Measurements from ENCODE around the gene ARFGAP2. TPM values are rescaled to one million over a fixed set of nuclear protein-coding genes. Genes with fewer than 3 reads are reported as not detected.
"Not testable (repeated sequence)": the region's sequence is repeated elsewhere in the genome, so short reads cannot be mapped to it uniquely, and the experiment has no call there.

The ARFGAP2 gene
- total and polyA plus RNA-seq, 2 donors (not counting 3 experiments of a cell fraction or from before 2014, with no cell fraction given), result 78.9 to 108 TPM

- dilution Hi-C loops (cut with MboI; ENCODE audit: extremely low pct_ligation_motif_present, low sequenced_read_pairs), result no loop called here
- H3K4me1 ChIP-seq (ENCODE audit: control insufficient read depth, extremely low read depth, insufficient read depth, low read length), result no peaks in the 10 kb centered on the region
- H3K9me1 ChIP-seq (replicated peaks; ENCODE audit: control insufficient read depth, extremely low read depth, insufficient read depth, low read length), result no peaks in the 10 kb centered on the region
- FAIRE-seq (no peak), DNase-seq (ENCODE audit: low read depth, low spot score) (no peak)
- H3K4me3 ChIP-seq (replicated peaks in 1 of 3; ENCODE audit: insufficient read depth in 1 of 3, low read depth in 1 of 3, low read length in 3 of 3), result no peak overlapping the region
- H2AFZ ChIP-seq (ENCODE audit: low read depth, low read length), result no peak overlapping the region
- H3K4me2 ChIP-seq (ENCODE audit: insufficient read depth, low read length), result no peak overlapping the region
- H3K79me2 ChIP-seq (ENCODE audit: control insufficient read depth, insufficient read depth, low read length), result no peaks in the 10 kb centered on the region
- POLR2A ChIA-PET, result interaction anchor here (0.6 kb wide), 1 partner anchor 14 kb away, joined by 3 read pairs; no protein-coding TSS in a partner anchor
- TF ChIP-seq FOS (IDR thresholded peaks at IDR 0.05; ENCODE audit: borderline replicate concordance, insufficient read depth, low read length), result no peak
- TF ChIP-seq EZH2 (IDR thresholded peaks at IDR 0.05; ENCODE audit: borderline replicate concordance, low read depth, low read length, severe bottlenecking), result no peak
- no peak for TF ChIP-seq MAX (IDR thresholded peaks at IDR 0.05; ENCODE audit: insufficient read depth, insufficient read length)
- no peak for TF ChIP-seq CTCF (IDR thresholded peaks at IDR 0.05; ENCODE audit: extremely low read depth in 1 of 2, insufficient read depth in 1 of 2, low read depth in 1 of 2, low read length in 2 of 2)
- no peak for TF ChIP-seq POLR2A (IDR thresholded peaks at IDR 0.05; ENCODE audit: low read depth, low read length)
- TF ChIP-seq MYC (IDR thresholded peaks at IDR 0.05; ENCODE audit: low read depth, low read length), result no peak
- no peak for TF ChIP-seq POLR2AphosphoS5 (IDR thresholded peaks at IDR 0.05; ENCODE audit: insufficient read depth, low read depth, low read length)
- no peak for TF ChIP-seq JUN (IDR thresholded peaks at IDR 0.05; ENCODE audit: borderline replicate concordance, insufficient read depth, insufficient read length, low read depth)
- no peak for TF ChIP-seq GATA2 (IDR thresholded peaks at IDR 0.05; ENCODE audit: insufficient read depth, insufficient read length, low read depth, low read length)
- H4K20me1 ChIP-seq (replicated peaks; ENCODE audit: control insufficient read depth, extremely low read depth, insufficient read depth, low read length), result no peaks in the 10 kb centered on the region
- peaks cover 0 to 6% of the 10 kb centered on the region in 2 experiments for H3K27me3 ChIP-seq (ENCODE audit: control insufficient read depth in 2 of 2, insufficient read depth in 2 of 2, low read length in 2 of 2)
- BruUV-seq (replicated peaks), result no TSS peak
- H3K9me3 ChIP-seq (replicated peaks; ENCODE audit: control insufficient read depth, insufficient read depth, low read length), result no peaks in the 10 kb centered on the region
- no peaks in the 10 kb centered on the region for H3K36me3 ChIP-seq (ENCODE audit: control insufficient read depth in 2 of 2, extremely low read depth in 1 of 2, insufficient read depth in 2 of 2, low read length in 2 of 2)
- CTCF ChIA-PET, result interaction anchor here (1.0 to 2.5 kb wide), 2 partner anchors 20 to 52 kb away, joined by 3 to 5 read pairs; no protein-coding TSS in a partner anchor
- H3K9ac ChIP-seq (replicated peaks; ENCODE audit: extremely low read depth, insufficient read depth, low read length), result no peak overlapping the region
- intact Hi-C loops (cut with micrococcal nuclease), result no loop called here
- no peak overlapping the region for H3K27ac ChIP-seq (ENCODE audit: insufficient read depth, low read depth, low read length)
Observed at GRCh38 chr11:47207459-47207858, 30.8 kb upstream of the ARFGAP2 start.

- H3K9me1 ChIP-seq (replicated peaks; ENCODE audit: control insufficient read depth, extremely low read depth, insufficient read depth, low read length); intact Hi-C loops (cut with micrococcal nuclease); H3K4me1 ChIP-seq (ENCODE audit: control insufficient read depth, extremely low read depth, insufficient read depth, low read length); H3K4me3 ChIP-seq (replicated peaks in 1 of 3; ENCODE audit: insufficient read depth in 1 of 3, low read depth in 1 of 3, low read length in 3 of 3); BruUV-seq (replicated peaks); dilution Hi-C loops (cut with MboI; ENCODE audit: extremely low pct_ligation_motif_present, low sequenced_read_pairs); H3K27ac ChIP-seq (ENCODE audit: insufficient read depth, low read depth, low read length); POLR2A ChIA-PET; H3K36me3 ChIP-seq (ENCODE audit: control insufficient read depth in 2 of 2, extremely low read depth in 1 of 2, insufficient read depth in 2 of 2, low read length in 2 of 2); H2AFZ ChIP-seq (ENCODE audit: low read depth, low read length); H4K20me1 ChIP-seq (replicated peaks; ENCODE audit: control insufficient read depth, extremely low read depth, insufficient read depth, low read length); H3K4me2 ChIP-seq (ENCODE audit: insufficient read depth, low read length); DNase-seq (ENCODE audit: low read depth, low spot score); H3K9me3 ChIP-seq (replicated peaks; ENCODE audit: control insufficient read depth, insufficient read depth, low read length); H3K79me2 ChIP-seq (ENCODE audit: control insufficient read depth, insufficient read depth, low read length); H3K9ac ChIP-seq (replicated peaks; ENCODE audit: extremely low read depth, insufficient read depth, low read length); FAIRE-seq: not testable (repeated sequence)
- peaks cover 0 to 12% of the 10 kb centered on the region in 2 experiments for H3K27me3 ChIP-seq (ENCODE audit: control insufficient read depth in 2 of 2, insufficient read depth in 2 of 2, low read length in 2 of 2)
- CTCF ChIA-PET, result interaction anchor here (0.7 to 2.5 kb wide), 2 partner anchors 19 to 792 kb away, joined by 4 to 5 read pairs; no protein-coding TSS in a partner anchor
Observed at GRCh38 chr11:47206577-47206976, 29.9 kb upstream of the ARFGAP2 start.
